NCI-H2029 treated with DMSO at 0.1 percent for 48 hours (cell line): ENCODE results near the gene SMCO3.
A peak's percentile ranks its signal among the peaks of the same experiment; 100 is the strongest.

Experiments used
- DNase-seq: peaks from one replicate; lab custom pipeline; 2025; lab: John Stamatoyannopoulos, UW

SMCO3 gene

DNA sequence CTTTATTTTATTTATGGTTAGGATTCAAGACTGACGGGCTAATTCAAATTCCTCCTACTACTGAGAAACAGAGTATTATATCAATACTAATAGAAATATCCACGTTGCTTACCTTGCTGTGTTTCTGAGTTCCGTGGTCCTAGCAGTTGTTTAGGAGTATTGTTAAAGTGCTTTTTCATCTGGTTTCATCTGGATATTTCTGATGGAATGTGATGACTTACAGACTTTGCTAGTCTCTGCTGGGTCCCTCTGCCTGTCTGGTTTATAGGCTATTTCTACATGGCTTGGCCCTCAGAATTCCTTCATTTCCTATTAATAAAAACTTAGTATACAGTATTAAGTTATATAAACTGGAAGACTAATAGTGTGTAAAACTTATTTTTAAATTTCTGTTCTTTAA, at the start of gene SMCO3:
Gene SMCO3, minus strand, starts transcription at position 169 of the 400 bp plus-strand sequence. CDS start 7,502 bp downstream, outside the sequence.
- no peak for DNase-seq

DNA sequence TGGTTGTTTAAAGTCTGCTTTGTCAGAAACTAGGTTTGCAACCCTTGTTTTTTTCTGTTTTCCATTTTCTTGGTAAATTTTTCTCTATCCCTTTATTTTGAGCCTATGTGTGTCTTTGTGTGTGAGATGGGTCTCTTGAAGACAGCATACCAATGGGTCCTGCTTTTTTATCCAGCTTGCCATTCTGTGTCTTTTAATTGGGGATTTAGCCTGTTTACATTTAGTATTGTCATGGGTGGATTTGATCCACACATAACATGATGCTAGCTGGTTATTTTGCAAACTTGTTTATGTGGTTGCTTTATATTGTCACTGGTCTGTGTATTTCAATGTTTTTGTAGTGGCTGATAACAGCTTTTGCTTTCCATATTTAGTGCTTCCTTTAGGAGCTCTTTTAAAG, 46.5 kb upstream of the SMCO3 start:
- no peak for DNase-seq

DNA sequence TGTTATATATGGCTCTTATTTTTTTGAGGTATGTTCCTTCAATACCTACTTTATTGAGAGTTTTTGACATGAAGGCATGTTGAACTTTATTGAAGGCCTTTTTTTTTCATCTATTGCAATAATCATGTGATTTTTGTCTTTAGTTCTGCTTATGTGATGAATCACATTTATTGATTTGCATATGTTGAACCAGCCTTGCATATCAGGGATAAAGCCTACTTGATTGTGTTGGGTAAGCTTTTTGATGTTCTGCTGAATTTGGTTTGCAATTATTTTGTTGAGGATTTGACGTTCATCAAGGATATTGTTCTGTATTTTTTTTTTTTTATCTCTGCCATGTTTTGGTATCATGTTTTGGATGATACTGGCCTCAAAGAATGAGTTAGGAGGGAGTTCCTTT, 44.5 kb upstream of the SMCO3 start:
- DNase-seq, result no peak

DNA sequence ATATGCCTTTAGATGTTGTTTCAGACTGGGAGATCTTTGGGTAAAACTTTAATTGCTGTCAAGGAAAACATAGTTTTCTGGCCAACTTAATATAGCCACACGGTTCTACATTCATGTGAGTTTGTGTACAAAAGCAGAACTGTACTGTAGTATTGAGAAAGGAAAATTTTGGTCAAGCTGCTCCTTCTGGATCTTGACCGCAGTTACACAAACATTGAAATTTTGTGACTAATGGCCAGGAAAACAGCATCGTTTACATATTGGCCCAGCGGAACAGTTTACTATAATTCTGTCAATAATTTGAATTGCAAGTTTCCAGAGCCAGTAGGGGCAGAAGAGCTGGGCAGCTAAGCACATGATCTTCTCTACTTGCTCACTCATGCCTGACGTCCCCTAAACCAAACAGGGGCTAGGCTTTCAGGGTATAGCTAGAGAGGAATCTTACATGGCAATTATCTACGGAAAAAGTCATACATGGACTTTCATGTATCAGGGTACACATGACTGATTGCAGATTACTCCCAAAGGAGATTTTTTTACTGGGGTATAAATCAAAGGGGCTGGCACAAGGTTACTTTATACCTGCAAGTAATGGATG, 40.7 kb upstream of the SMCO3 start:
- no peak for DNase-seq

DNA sequence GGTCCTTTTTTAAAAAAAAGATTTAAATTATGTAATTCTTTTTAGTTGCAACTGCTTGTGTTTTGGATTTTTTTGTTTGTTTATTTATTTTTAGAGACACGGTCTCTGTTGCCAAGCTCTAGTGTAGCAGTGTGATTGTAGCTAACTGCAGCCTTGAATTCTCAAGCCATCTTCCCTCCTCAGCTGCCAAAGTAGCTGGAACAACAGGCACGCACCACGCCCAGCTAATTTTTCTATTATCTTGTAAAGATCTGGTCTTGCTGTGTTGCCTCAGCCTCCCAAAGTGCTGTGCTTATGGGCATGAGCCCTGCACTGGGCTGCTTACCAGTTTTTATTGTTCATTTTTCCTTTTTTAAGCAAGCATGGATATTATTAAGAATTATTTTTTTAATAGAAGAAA, 40.0 kb upstream of the SMCO3 start:
- DNase-seq, result no peak

DNA sequence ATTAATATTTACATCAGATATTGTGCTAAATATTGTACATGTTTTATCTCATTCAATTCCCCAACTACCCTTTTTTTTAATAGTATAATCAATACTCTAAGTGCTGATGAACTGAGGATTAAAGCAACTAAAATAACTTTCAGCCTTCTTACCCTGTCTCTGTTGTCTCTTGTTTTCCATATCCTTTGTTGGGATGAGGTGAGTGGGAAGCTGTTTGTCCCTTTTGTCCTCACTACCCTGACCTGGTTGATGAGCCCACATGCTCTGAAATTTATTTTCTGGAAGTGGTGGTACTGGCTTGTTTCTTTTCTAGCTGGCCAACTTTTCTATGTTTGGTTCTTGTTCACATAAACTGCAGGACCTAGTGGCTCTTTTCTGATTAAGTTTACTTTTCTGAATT, 38.9 kb upstream of the SMCO3 start:
- DNase-seq, result no peak

DNA sequence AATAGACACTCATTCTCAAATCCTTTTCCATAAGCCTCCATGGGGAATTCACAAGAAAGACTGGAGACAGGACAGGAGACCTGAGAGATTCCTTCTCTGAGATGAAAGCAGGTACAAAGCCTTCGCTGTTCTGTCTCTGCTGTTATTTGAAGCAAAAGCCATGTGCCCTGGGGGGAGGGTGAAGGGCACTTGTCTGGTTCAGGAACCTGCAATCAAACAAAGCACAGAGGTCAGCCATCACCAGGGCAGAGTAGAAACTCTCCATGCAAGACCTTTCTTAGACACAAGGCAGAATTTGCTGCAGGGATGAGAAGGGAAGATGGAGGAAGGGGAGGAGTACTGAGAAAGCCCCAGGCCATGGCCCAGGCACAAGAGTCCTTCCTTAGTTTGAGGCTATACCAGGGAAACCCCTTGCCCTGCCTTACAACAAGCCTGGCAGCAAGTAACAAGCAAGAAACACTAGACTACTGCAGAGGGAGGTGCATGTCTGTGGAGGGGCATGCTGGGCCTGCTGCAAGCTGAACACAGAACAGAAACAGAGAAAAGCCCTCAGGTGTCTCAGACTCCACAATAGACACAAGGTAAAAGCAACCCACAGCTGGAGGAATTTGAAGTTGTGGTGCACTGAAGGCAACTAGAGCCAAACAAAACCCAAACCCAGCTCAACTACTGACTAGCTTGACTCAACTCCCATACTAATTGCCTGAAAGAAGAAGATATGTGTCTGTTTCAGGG, 37.1 kb upstream of the SMCO3 start:
- DNase-seq, result no peak

DNA sequence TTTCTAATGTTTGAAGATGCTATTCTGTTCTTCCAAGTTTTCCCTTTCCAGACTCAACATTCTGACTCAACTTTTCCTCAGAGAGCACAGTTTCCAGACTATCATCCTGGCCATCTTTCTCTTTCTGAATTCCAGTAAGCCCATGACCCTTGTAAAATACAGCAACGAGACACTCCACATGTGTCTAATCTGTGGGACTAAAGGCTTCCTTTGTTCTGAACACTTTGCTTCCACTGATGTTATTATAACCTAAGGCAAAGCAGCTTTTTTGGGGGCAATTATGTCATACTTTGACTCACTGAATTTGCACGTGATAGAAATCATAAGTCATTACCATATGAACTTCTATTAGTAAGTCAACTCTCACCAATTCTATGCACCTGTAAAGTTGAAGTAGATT, 35.7 kb upstream of the SMCO3 start:
- no peak for DNase-seq

DNA sequence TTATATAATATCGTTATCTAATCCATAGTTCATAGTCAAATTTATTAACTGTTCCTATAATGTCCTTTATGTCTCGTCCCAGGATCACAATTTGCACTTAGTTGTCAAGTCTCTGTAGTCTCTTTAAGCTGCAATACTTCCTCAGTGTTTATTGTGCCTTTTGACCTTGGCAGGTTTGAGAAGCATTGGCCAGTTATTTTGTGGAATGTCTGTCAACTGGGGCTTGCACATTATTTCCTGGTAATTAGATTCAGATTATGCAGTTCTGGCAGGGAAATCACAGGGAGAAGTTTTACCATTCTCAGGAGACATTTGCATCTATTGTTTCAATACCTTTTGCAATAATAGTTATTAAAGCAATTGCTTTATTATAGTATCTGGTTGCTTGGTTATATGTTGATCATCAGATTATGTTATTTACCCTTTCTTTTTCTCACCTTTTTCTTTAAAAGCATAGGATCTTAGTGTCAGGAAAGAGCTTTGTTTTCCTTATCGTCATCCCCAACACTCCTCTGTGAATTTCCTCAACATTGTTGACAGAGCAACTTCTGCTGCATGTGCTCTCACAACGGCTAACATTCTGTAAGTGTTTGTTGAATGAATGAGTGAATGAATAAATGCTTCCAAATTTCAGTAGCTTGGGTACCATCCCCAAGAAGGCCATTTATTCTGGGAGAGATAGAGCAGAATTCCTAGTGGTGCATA, 33.0 kb upstream of the SMCO3 start:
- DNase-seq, result no peak

DNA sequence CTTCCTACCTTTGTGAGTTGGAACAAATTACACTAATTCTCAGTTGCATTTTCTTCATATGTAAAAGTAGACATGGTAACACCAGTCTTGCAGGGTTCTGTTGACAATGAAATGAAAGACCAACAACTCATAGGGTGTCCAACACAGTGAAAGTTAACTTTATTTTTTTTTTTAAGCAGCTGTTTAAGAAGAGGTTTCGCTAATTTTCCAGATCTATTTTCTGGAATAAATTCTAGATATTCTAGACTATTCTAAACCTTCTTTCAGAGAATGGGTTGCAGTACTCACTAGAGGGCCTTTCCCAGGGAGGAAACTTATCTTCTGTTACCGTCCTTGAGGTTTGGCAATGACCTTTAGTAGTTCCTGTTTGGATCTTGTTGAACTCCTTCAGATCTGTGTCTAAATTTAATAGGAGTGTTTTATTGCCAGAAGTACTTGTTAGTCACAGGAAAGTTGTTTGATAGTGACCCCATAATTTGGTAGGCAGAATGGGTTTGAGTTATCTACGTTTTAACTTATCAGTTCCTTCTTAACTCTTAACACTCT, 32.1 kb upstream of the SMCO3 start:
- no peak for DNase-seq

DNA sequence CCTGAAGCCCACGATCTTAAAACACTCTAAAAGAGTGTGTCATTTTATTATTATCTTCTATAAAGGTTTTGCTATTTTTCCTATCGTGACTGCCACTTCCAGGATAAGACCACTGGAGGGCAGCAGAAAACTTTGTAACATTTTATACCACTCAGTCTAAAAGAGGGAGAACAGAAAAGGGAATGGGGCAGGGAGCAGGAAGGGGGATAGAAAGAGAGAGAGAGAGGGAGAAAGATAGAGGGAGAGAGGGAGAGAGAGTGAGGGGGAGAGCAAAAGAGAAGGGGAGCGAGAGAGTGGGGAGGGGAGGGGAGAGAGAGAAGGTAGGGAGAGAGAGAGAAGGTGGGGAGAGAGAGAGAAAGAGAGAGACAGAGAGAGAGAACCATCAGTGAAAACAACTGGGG, 31.4 kb upstream of the SMCO3 start:
- DNase-seq, result peak; percentile 3

DNA sequence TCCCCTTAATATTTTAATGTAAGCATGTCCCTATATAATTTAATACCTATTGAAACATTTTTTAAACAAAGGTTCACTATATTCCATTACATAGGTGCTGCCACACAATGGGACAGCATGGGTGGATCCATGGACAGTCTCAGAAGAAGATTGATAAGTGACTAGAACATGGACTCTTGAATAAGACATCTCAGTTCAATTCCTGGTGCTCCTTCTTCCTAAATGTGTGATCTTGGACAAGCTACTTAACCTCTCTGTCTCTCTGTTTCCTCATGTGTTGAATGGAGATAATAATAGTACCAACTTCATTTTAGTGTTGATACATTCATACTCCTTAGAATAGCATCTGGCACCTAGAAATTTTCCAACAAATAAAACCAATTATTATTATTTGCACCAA, 30.4 kb upstream of the SMCO3 start:
- no peak for DNase-seq

DNA sequence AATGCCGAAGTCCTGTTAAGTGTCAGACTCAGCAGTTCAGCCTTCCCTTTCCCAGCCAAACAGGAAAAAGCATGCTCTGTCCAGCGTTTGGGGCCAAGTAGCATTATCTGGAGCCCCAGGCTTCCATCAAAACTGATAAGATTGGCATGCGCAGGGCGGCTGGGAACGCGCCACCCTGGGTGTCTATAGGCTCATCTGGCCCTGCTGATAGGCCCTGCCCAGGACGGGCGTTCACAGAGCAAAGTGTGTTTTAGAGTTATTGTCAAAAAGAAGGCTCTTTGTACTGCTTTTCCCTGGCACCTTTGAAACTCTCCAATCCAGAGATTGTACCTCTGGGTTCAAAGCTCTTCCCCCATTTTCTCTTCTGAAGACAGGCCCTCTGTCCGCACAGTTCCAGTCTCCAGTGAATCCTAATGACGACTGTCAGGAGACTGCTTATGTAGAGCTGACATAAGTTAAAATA, 29.5 kb upstream of the SMCO3 start, which contains the start of gene ART4:
Gene ART4, minus strand, starts transcription at position 102 of the 463 bp plus-strand sequence. CDS start 413 bp downstream, outside the sequence.
- no peak for DNase-seq

DNA sequence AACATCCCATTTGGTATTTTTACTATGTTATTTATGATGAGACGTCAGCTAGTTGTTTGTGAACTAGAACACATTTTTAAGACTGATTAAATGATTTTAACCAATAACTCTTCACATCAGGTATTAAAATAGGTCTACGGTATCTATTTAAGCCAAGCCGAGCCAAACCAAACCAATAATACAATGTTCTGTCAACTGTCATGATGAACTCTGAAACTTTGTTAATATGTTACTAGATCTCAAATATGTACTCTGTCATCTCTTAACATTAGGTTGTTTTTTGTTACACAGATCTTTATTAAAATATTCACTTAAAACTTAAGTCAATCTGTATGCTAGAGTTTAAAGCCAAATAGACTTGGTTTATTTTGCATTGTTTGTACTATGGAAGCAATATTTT, 28.3 kb upstream of the SMCO3 start:
- no peak for DNase-seq

DNA sequence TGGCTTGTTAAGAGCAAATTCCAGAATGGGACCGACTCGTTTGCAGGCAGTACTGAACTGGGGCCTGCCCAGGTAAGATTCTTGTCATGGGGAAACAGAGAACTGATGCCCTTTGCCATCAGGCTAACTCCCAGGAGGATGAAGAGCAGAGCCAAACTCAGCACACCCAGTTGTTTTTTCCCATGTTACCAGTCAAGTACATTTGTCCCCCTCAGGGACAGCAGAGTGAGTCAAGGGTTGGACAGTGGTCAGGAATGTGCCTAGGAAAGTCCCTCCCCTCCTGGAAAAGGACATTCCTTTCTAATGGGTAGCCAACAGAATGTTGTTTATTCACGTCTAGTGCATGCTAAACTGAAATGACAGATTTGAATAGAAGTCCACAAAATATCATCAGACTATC, 27.8 kb upstream of the SMCO3 start:
- DNase-seq, result no peak

DNA sequence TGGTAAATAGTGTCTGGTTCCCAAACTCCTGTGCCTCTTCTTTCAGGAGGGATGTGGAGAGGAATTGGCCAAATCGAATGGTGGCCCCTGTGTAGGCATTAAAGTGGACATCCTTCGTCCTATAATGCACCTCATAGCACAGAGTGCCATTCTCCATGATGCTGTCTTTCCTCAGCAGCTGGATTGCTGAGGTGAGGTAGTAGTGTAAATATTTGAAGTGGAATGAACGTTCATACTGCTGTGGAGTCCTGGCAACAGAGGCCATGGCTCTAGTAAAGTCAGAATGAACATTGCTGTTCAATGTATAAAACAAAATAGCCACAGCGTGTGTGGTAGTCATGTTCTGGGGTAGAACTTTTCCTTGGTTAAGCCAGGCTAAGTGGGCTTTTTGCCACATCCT, 26.6 kb upstream of the SMCO3 start:
- DNase-seq, result no peak

DNA sequence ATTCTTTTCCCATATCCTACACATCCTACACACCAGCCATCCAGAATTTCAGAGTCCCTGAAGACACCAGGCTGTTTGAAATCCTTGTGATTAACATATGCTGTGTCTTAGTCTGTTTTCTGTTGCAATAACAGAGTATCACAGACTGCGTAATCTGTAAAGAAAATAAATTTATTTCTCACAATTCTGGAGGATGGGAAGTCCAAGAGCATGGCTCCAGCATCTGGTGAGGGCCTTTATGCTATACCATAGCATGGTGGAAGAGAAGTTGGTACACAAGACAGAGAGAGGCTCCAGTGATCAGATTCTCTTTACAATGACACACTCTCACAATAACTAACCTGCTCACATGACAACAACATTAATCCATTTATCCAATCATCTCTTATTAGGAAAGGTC, 25.3 kb upstream of the SMCO3 start:
- DNase-seq, result no peak

DNA sequence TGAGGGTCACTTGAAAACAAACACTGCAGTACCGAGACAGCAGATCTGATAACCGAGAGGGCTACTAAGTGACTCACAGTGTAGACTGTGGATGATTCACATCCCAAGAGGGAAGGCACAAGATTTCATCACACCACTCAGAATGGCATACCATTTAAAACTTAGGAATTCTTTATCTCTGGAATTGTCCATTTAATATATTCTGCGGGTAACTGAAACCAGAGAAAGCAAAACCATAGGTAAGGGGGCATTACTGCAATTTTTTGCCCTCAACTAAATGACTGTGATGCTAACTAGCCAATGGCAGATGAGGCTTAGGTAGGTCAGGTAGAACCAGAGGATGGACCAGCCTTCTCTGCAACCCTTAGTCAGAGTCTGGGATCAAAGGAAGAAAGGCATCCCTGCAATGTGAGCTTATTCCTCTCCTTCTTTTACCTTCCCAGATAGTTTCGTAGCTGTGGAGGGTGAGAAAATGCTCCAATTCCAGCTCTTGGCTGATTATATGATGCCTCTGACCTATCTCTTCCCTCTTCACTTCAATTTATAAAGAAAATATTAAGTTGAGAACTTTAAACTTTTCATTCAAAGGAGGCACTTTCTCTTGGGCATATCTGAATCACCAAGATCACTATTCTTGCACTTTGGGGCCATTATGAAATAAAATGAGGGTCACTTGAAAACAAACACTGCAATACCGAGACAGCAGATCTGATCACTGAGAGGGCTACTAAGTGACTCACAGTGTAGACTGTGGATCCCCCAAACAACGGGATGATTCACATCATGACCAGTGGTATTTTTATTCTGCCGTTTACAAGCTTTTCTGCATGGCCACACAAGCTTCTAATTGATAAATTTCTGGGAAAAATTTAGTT, 22.6 kb upstream of the SMCO3 start:
- DNase-seq, result no peak

DNA sequence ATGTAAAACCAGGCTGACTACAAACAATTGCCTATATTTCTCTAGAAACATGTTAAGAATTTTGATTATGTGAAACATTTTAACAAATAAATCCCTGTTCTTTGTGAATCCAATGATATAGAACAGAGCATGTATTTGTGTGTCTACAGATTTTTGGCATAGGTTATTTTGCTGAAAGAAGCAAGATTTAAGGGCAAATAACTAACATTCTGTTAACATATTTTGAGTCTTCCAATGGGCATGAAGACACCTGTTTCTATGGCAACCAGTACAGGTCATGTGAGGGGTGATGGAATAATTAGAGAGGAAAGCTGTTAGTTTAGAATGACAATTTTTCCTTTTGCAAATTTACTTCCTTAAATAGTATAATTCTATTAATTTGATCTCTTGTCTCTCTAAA, 20.5 kb upstream of the SMCO3 start:
- DNase-seq, result no peak

DNA sequence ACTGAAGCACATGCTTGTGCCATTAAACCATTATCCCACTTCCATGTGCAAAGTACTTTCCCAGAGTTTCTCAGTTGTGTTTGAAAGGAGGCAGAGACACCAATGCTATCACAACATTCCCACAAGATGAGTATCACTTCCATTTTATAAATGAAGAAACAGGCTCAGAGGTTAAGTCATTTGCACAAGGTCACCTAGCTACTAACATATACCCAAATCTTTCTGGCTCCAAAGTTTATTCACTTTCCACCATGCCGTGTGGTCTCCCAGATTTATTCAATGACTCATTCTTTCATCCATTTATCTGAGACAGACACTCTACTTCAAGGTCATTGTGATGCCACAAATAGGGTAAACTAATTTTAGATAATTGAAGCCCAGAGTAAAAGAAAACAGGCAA, 20.0 kb upstream of the SMCO3 start:
- no peak for DNase-seq

DNA sequence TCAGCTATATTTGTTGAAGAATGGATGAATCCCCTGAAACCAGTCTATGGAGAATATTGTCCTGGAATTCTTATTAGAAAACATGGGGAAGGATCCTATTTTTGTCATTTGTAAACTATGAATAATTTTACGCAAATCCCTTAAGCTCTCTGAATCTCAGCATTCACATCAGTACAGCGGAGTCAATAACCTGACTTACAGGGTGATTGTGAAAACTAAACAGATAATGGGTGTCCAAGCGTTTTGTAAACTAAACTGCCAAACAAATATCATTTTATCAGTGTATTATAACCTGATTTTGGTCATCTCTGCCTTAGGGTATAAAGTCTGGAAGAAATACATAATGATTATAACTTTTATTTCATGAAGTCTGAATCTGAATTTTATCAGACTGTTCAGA, 19.4 kb upstream of the SMCO3 start:
- no peak for DNase-seq

DNA sequence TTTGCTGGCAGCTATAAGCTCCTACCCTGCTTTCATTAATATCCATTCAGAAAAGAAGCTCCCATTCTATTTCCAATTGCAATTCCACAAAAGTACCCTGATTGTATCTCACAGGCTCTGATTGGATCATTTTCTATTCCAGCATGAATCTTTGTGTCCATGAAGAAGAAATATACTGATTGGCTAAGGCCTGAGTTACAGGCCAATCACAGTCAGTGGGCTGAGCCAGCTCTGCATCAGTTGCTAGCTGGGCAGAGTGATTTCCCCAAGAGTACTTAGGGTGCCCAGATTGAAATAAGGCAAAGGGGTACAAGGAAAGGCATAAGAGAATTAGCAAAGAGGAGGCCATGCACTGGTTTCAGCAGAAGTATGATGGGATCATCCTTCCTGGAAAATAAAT, 14.9 kb upstream of the SMCO3 start:
- DNase-seq, result no peak
